ENCODE measurements around the gene ZSCAN5B.
"Not testable (repeated sequence)": the region's sequence is repeated elsewhere in the genome, so short reads cannot be mapped to it uniquely, and the experiment has no call there.

Gene ZSCAN5B

DNA sequence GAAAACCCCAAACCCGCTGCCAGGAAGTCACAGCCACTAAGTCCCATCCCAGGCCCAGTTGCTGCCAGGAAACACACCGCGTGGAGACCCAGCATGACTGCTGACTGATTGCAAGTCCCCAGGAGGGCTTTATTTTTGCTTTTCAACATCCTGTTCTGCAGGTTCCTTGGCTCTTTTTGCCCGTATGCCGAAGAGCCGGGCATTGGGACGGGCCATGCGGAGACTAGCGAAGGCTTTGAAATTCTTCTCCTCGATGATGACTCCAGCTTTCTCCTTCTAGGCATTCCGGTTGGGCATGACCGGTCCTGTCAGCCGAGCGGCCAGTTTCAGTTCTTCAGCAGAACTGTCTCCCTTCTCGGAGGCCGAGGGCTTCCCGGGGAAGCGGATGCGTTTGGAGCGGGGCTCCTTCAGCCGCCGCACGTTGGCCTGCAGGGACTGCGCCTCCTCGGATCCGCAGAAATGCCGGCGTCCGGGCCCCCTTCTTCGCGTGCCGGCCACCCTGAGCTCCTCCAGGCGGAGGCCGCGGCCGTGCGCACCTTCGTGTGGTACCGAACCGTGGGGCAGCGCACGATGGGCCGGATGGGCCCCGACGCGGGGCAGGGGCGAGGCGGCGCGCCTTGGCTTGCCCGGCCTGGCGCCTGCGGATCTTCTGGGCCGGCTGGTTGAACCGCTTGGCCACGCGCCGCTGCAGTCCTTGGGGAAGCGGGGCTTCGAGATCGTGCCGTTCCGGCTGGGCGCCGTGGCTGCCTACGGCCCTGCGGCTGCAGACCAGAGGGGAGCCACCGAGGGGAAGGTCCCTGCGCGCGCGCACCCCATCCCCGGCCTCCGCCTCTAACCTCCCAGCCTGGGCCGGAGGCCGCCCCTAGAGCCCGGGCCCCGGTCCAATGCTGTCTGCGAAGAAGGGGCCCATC is 19.7 kb upstream of the ZSCAN5B start:
- H2AFZ ChIP-seq (ENCODE audit: low read depth, low read length): no peak overlapping the region
- no peaks in the 10 kb centered on the region for H4K20me1 ChIP-seq (ENCODE audit: insufficient read depth, low read length)
- no peaks in the 10 kb centered on the region for H3K36me3 ChIP-seq (ENCODE audit: insufficient read depth, low read length)
- DNase-seq: peak; percentile 62
- peak; percentile 72 for ATAC-seq (ENCODE audit: insufficient read depth, low read depth)
- H3K9me3 ChIP-seq (ENCODE audit: insufficient read depth, low read length, severe bottlenecking): no peaks in the 10 kb centered on the region
- TF ChIP-seq EZH2 (IDR thresholded peaks at IDR 0.05; ENCODE audit: borderline replicate concordance, low read depth, low read length, severe bottlenecking) (no peak), CTCF (IDR thresholded peaks at IDR 0.05; ENCODE audit: borderline replicate concordance, extremely low read depth, low read length, poor library complexity, severe bottlenecking) (no peak)
- H3K4me2 ChIP-seq (ENCODE audit: insufficient read depth, low read length): peak overlapping the region; percentile 11; the same call in 1 of the 2 replicates
- no peaks in the 10 kb centered on the region for H3K79me2 ChIP-seq (ENCODE audit: insufficient read depth, low read length)
- peak overlapping the region; percentile 11 for H3K27ac ChIP-seq (ENCODE audit: low read length)
- peaks cover 15% of the 10 kb centered on the region for H3K4me1 ChIP-seq (ENCODE audit: insufficient read depth, low read length)
- no peak overlapping the region for H3K4me3 ChIP-seq (ENCODE audit: low read depth in 1 of 2, low read length in 2 of 2)
- no peaks in the 10 kb centered on the region for H3K27me3 ChIP-seq (ENCODE audit: insufficient read depth, low read length, poor library complexity)
- H3K9ac ChIP-seq (ENCODE audit: low read depth, low read length): no peak overlapping the region

DNA sequence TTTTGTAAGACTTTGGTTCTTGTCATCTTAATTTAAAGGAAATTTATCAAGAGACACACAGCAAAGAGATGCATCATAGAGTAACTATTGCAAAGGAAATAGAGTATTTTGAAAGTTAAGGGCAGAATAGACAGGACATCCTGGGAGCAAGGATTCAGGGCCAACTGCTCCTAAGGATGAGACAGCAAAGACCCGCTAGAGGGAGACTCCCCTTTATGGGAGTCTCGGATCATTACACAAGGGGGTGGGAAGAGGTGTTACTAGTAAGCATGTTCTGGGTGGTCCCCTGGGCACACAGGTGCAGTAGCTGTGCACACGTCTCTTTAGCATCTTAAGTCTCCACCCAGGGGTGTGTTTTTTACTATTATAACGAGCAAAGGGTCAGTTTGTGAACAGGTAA is 14.1 kb upstream of the ZSCAN5B start:
- Histone ChIP-seq H3K4me3 (ENCODE audit: low read depth in 1 of 2, low read length in 2 of 2) (no peak overlapping the region), H3K4me1 (ENCODE audit: insufficient read depth, low read length) (peaks cover 6% of the 10 kb centered on the region; the same call in 1 of the 2 replicates), H3K36me3 (ENCODE audit: insufficient read depth, low read length) (no peaks in the 10 kb centered on the region), H3K9ac (ENCODE audit: low read depth, low read length) (no peak overlapping the region), H3K4me2 (ENCODE audit: insufficient read depth, low read length) (no peak overlapping the region), H2AFZ (ENCODE audit: low read depth, low read length) (no peak overlapping the region), H3K79me2 (ENCODE audit: insufficient read depth, low read length) (no peaks in the 10 kb centered on the region), H3K27me3 (ENCODE audit: insufficient read depth, low read length, poor library complexity) (no peaks in the 10 kb centered on the region), H4K20me1 (ENCODE audit: insufficient read depth, low read length) (no peaks in the 10 kb centered on the region), H3K9me3 (ENCODE audit: insufficient read depth, low read length, severe bottlenecking) (no peaks in the 10 kb centered on the region), H3K27ac (ENCODE audit: low read length) (no peak overlapping the region)
- TF ChIP-seq CTCF (IDR thresholded peaks at IDR 0.05; ENCODE audit: borderline replicate concordance, extremely low read depth, low read length, poor library complexity, severe bottlenecking) (no peak), EZH2 (IDR thresholded peaks at IDR 0.05; ENCODE audit: borderline replicate concordance, low read depth, low read length, severe bottlenecking) (no peak)
- ATAC-seq (ENCODE audit: insufficient read depth, low read depth) (no peak), DNase-seq (no peak)

- H3K4me3 ChIP-seq (ENCODE audit: low read depth in 1 of 2, low read length in 2 of 2); H3K27ac ChIP-seq (ENCODE audit: low read length); H2AFZ ChIP-seq (ENCODE audit: low read depth, low read length); DNase-seq; ATAC-seq (ENCODE audit: insufficient read depth, low read depth); H3K9me3 ChIP-seq (ENCODE audit: insufficient read depth, low read length, severe bottlenecking); H3K9ac ChIP-seq (ENCODE audit: low read depth, low read length); H4K20me1 ChIP-seq (ENCODE audit: insufficient read depth, low read length); H3K79me2 ChIP-seq (ENCODE audit: insufficient read depth, low read length); H3K4me1 ChIP-seq (ENCODE audit: insufficient read depth, low read length); H3K27me3 ChIP-seq (ENCODE audit: insufficient read depth, low read length, poor library complexity); H3K4me2 ChIP-seq (ENCODE audit: insufficient read depth, low read length); H3K36me3 ChIP-seq (ENCODE audit: insufficient read depth, low read length): not testable (repeated sequence)
Measured at GRCh38 chr19:56210036-56210435, 12.5 kb upstream of the ZSCAN5B start.

DNA sequence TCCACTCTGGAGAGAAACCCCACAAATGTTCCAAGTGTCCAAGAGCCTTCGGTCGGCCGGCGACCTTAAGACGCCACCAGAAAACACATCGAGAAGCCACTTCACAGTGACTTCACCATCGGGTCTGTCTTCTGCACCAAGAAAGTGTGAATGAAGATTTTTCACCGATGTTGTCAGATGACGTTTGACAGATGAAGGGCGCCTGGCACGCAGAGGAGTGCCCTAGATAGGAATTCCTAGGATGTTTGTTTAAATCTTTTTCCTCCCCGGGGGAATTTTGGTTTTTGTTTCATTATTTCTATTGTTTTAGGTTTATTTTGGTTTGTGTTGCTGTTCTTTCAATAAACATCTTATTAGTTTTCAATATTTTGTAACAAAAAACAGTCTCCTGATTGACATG is 11.5 kb upstream of the ZSCAN5B start:
- H3K36me3 ChIP-seq (ENCODE audit: insufficient read depth, low read length): no peaks in the 10 kb centered on the region
- ATAC-seq (ENCODE audit: insufficient read depth, low read depth) (no peak), DNase-seq (no peak)
- no peak overlapping the region for H3K9ac ChIP-seq (ENCODE audit: low read depth, low read length)
- no peaks in the 10 kb centered on the region for H3K9me3 ChIP-seq (ENCODE audit: insufficient read depth, low read length, severe bottlenecking)
- no peaks in the 10 kb centered on the region for H3K79me2 ChIP-seq (ENCODE audit: insufficient read depth, low read length)
- no peak overlapping the region for H3K27ac ChIP-seq (ENCODE audit: low read length)
- H3K4me2 ChIP-seq (ENCODE audit: insufficient read depth, low read length): no peak overlapping the region
- H4K20me1 ChIP-seq (ENCODE audit: insufficient read depth, low read length): no peaks in the 10 kb centered on the region
- H3K4me1 ChIP-seq (ENCODE audit: insufficient read depth, low read length): no peaks in the 10 kb centered on the region
- no peak overlapping the region for H3K4me3 ChIP-seq (ENCODE audit: low read depth in 1 of 2, low read length in 2 of 2)
- no peak overlapping the region for H2AFZ ChIP-seq (ENCODE audit: low read depth, low read length)
- no peak for TF ChIP-seq EZH2 (IDR thresholded peaks at IDR 0.05; ENCODE audit: borderline replicate concordance, low read depth, low read length, severe bottlenecking)
- TF ChIP-seq CTCF (IDR thresholded peaks at IDR 0.05; ENCODE audit: borderline replicate concordance, extremely low read depth, low read length, poor library complexity, severe bottlenecking): no peak
- H3K27me3 ChIP-seq (ENCODE audit: insufficient read depth, low read length, poor library complexity): no peaks in the 10 kb centered on the region

DNA sequence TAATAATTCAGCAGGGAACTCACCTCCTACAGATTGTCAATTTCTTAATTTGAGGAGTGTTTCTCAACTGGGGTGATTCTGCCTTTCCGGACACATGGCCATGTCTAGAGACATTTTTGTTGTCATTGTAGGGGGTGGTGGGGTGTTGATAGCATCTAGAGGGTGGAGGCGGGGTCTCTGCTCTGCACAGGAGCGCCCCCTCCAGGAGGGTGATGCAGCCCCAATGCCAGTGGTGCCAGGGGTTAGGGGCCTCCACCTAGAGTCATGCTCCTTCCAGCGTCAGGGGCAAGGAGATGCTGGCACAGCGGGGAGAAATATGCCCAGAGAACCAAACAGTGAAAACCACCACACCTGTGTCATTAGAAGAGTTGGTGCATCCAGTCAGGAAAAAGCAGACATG is 10.0 kb upstream of the ZSCAN5B start:
- not testable (repeated sequence) for H3K27me3 ChIP-seq (ENCODE audit: insufficient read depth, low read length, poor library complexity); ATAC-seq (ENCODE audit: insufficient read depth, low read depth); H3K4me3 ChIP-seq (ENCODE audit: low read depth in 1 of 2, low read length in 2 of 2); H3K9me3 ChIP-seq (ENCODE audit: insufficient read depth, low read length, severe bottlenecking); H3K9ac ChIP-seq (ENCODE audit: low read depth, low read length); H2AFZ ChIP-seq (ENCODE audit: low read depth, low read length); DNase-seq; H3K4me1 ChIP-seq (ENCODE audit: insufficient read depth, low read length); H3K27ac ChIP-seq (ENCODE audit: low read length); H3K36me3 ChIP-seq (ENCODE audit: insufficient read depth, low read length); H3K79me2 ChIP-seq (ENCODE audit: insufficient read depth, low read length); H4K20me1 ChIP-seq (ENCODE audit: insufficient read depth, low read length); H3K4me2 ChIP-seq (ENCODE audit: insufficient read depth, low read length)
